Astrocyte of the hippocampus (primary cell): ENCODE results near the gene TPSG1.
A peak's percentile ranks its signal among the peaks of the same experiment; 100 is the strongest.
"Not testable (repeated sequence)": the region's sequence is repeated elsewhere in the genome, so short reads cannot be mapped to it uniquely, and the experiment has no call there.

Source experiments
- DNase-seq: peaks from one replicate; pipeline ENCODE4 v3.0.0; 2011; ENCODE audit warnings: low read depth, low spot score

TPSG1 gene

GRCh38 chr16:1195393-1195666 is 29.7 kb downstream of the TPSG1 start:
- DNase-seq, result no peak

GRCh38 chr16:1194665-1195392 is 30.2 kb downstream of the TPSG1 start:
- peak; percentile 21 for DNase-seq

GRCh38 chr16:1193825-1194581 is 31.1 kb downstream of the TPSG1 start:
- DNase-seq, result no peak

GRCh38 chr16:1193143-1193824 is 31.8 kb downstream of the TPSG1 start:
- DNase-seq, result no peak

- no peak for DNase-seq
These were observed 32.5 kb downstream of the TPSG1 start for GRCh38 chr16:1192384-1193073.

- not testable (repeated sequence) for DNase-seq
These were observed 34.3 kb downstream of the TPSG1 start for GRCh38 chr16:1190789-1191188.

GRCh38 chr16:1189455-1189854 is 35.6 kb downstream of the TPSG1 start:
- DNase-seq, result no peak

- DNase-seq, result peak; percentile 79
These were observed 36.5 kb downstream of the TPSG1 start for GRCh38 chr16:1188432-1189189.

GRCh38 chr16:1185460-1186207 is 39.4 kb downstream of the TPSG1 start:
- DNase-seq, result not testable (repeated sequence)

GRCh38 chr16:1184980-1185379 is 40.1 kb downstream of the TPSG1 start:
- DNase-seq, result no peak

GRCh38 chr16:1184156-1184868 is 40.8 kb downstream of the TPSG1 start:
- DNase-seq, result no peak

- peak; percentile 79 for DNase-seq
These were observed 41.8 kb downstream of the TPSG1 start for GRCh38 chr16:1182950-1183907.

GRCh38 chr16:1182316-1182671 is 42.8 kb downstream of the TPSG1 start:
- DNase-seq, result peak; percentile 93

GRCh38 chr16:1181404-1182315 is 43.4 kb downstream of the TPSG1 start:
- peak; percentile 42 for DNase-seq

- DNase-seq, result no peak
These were observed 44.3 kb downstream of the TPSG1 start for GRCh38 chr16:1180549-1181403.

- no peak for DNase-seq
These were observed 46.7 kb downstream of the TPSG1 start for GRCh38 chr16:1178295-1178910.
